Ishikawa (cell line): ENCODE results near the gene RABL6.

Source experiments
- CEBPB ChIP-seq: IDR thresholded peaks from 2 replicates; pipeline ENCODE4 v1.6.1; 2012
- CREB1 ChIP-seq: IDR thresholded peaks from 2 replicates; pipeline ENCODE4 v1.6.1; 2012; ENCODE audit warnings: low read depth
- EGR1 ChIP-seq: IDR thresholded peaks from 2 replicates; pipeline ENCODE4 v1.6.1; 2012
- EP300 ChIP-seq: IDR thresholded peaks from 2 replicates; pipeline ENCODE4 v1.6.1; 2012; ENCODE audit warnings: borderline replicate concordance
- FOXM1 ChIP-seq: IDR thresholded peaks from 2 replicates; pipeline ENCODE4 v1.6.1; 2012; ENCODE audit warnings: low read depth, borderline replicate concordance
- NFIC ChIP-seq: IDR thresholded peaks from 2 replicates; pipeline ENCODE4 v1.6.1; 2012
- RAD21 ChIP-seq: IDR thresholded peaks from 2 replicates; pipeline ENCODE4 v1.6.1; 2012; ENCODE audit warnings: low read depth
- TAF1 ChIP-seq: IDR thresholded peaks from 2 replicates; pipeline ENCODE4 v1.6.1; 2012; ENCODE audit warnings: low read depth, mild to moderate bottlenecking
- TCF12 ChIP-seq: IDR thresholded peaks from 2 replicates; pipeline ENCODE4 v1.6.1; 2012; ENCODE audit warnings: low read depth
- USF1 ChIP-seq: IDR thresholded peaks from 2 replicates; pipeline ENCODE4 v1.6.1; 2012
- YY1 ChIP-seq: IDR thresholded peaks from 2 replicates; pipeline ENCODE4 v1.6.1; 2012; ENCODE audit warnings: low read depth
- TF ChIP-seq, protein P1 (sequence below): IDR thresholded peaks from 2 replicates; pipeline ENCODE4 v1.6.1; 2012
- TF ChIP-seq, protein P2 (sequence below): IDR thresholded peaks from 2 replicates; pipeline ENCODE4 v1.6.1; 2012; ENCODE audit warnings: low read depth, mild to moderate bottlenecking

- TF ChIP-seq EP300 (no peak), YY1 (no peak), USF1 (no peak), CEBPB (no peak), TAF1 (no peak), TCF12 (no peak), NFIC (no peak), EGR1 (no peak), RAD21 (no peak), CREB1 (no peak), FOXM1 (no peak)
- TF ChIP-seq, protein P1, sequence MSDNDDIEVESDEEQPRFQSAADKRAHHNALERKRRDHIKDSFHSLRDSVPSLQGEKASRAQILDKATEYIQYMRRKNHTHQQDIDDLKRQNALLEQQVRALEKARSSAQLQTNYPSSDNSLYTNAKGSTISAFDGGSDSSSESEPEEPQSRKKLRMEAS: no peak
- TF ChIP-seq, protein P2, sequence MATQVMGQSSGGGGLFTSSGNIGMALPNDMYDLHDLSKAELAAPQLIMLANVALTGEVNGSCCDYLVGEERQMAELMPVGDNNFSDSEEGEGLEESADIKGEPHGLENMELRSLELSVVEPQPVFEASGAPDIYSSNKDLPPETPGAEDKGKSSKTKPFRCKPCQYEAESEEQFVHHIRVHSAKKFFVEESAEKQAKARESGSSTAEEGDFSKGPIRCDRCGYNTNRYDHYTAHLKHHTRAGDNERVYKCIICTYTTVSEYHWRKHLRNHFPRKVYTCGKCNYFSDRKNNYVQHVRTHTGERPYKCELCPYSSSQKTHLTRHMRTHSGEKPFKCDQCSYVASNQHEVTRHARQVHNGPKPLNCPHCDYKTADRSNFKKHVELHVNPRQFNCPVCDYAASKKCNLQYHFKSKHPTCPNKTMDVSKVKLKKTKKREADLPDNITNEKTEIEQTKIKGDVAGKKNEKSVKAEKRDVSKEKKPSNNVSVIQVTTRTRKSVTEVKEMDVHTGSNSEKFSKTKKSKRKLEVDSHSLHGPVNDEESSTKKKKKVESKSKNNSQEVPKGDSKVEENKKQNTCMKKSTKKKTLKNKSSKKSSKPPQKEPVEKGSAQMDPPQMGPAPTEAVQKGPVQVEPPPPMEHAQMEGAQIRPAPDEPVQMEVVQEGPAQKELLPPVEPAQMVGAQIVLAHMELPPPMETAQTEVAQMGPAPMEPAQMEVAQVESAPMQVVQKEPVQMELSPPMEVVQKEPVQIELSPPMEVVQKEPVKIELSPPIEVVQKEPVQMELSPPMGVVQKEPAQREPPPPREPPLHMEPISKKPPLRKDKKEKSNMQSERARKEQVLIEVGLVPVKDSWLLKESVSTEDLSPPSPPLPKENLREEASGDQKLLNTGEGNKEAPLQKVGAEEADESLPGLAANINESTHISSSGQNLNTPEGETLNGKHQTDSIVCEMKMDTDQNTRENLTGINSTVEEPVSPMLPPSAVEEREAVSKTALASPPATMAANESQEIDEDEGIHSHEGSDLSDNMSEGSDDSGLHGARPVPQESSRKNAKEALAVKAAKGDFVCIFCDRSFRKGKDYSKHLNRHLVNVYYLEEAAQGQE: no peak
Observed at GRCh38 chr9:136763649-136764035, 44.1 kb upstream of the RABL6 start.
